HepG2 (cell line): ENCODE results near the gene ZSCAN4. TPM values are rescaled to one million over a fixed set of nuclear protein-coding genes. Genes with fewer than 3 reads are reported as not detected.

Source experiments
- AGO2 ChIP-seq: fragments of 200-400 bp; formaldehyde crosslinking; optimal IDR thresholded peaks from 2 replicates; pipeline ENCODE3; 2017; ENCODE audit warnings: mild to moderate bottlenecking, low read depth, low read length, moderate library complexity
- HNRNPLL ChIP-seq: fragments of 200-400 bp; formaldehyde crosslinking; IDR thresholded peaks from 2 replicates; pipeline ENCODE4 v1.6.1; 2017; ENCODE audit warnings: mild to moderate bottlenecking, low read depth, low read length; ENCODE audit not compliant: poor library complexity, severe bottlenecking
- HNRNPUL1 ChIP-seq: fragments of 200-400 bp; formaldehyde crosslinking; IDR thresholded peaks from 2 replicates; pipeline ENCODE4 v1.6.1; 2017; ENCODE audit warnings: low read depth, mild to moderate bottlenecking, low read length, moderate library complexity
- NBN ChIP-seq: fragments of 450-650 bp; conservative IDR thresholded peaks from 2 replicates; pipeline ENCODE4 v1.6.1; 2017
- NFKB2 ChIP-seq: sonication (generic); formaldehyde crosslinking; IDR thresholded peaks from 2 replicates; pipeline ENCODE4 v1.4.0; 2020; ENCODE audit warnings: missing genetic modification reagents, borderline replicate concordance
- PCBP1 ChIP-seq: fragments of 200-400 bp; formaldehyde crosslinking; IDR thresholded peaks from 2 replicates; pipeline ENCODE4 v1.6.1; 2017; ENCODE audit warnings: mild to moderate bottlenecking, low read depth, low read length, borderline replicate concordance
- SALL2 ChIP-seq: sonication (generic); formaldehyde crosslinking; IDR thresholded peaks from 2 replicates; pipeline ENCODE4 v1.8.1; 2023; ENCODE audit warnings: mild to moderate bottlenecking, missing genetic modification reagents, inconsistent platforms
- SMARCE1 ChIP-seq: fragments of 450-650 bp; IDR thresholded peaks from 2 replicates; pipeline ENCODE4 v1.6.1; 2017; ENCODE audit warnings: borderline replicate concordance
- ZBTB7A ChIP-seq: sonication (generic); formaldehyde crosslinking; IDR thresholded peaks from 2 replicates; pipeline ENCODE4 v1.8.0; 2022; ENCODE audit warnings: mild to moderate bottlenecking, missing genetic modification reagents
- ZFP90 ChIP-seq: sonication (generic); formaldehyde crosslinking; IDR thresholded peaks from 2 replicates; pipeline ENCODE4 v1.8.0; 2022; ENCODE audit warnings: missing genetic modification reagents, mild to moderate bottlenecking, inconsistent platforms, borderline replicate concordance
- ZSCAN12 ChIP-seq: sonication (generic); formaldehyde crosslinking; IDR thresholded peaks from 2 replicates; pipeline ENCODE4 v1.9.0; 2021; ENCODE audit warnings: mild to moderate bottlenecking, missing genetic modification reagents
- ZSCAN9 ChIP-seq: IDR thresholded peaks from 2 replicates; pipeline ENCODE4 v1.6.1; 2016; ENCODE audit warnings: borderline replicate concordance
- polyA plus RNA-seq, 8 experiments: library from polyadenylated mRNA; depleted of rRNA in 3 of 8; stranded (reverse) in 7 of 8; unstranded in 1 of 8; fragments of >200 nt; fragmentation: Illumina TruSeq in 4 of 8; extraction: Trizol in 4 of 8; gene quantifications; 2 replicates each; pipeline versions ENCODE4 v1.2.1 to v1.2.3, GENCODE V29; 2011 to 2016; ENCODE audit warnings: low read depth in 4 of 8, missing spikeins in 1 of 8, mixed read lengths in 1 of 8; ENCODE audit not compliant: insufficient read depth in 1 of 8
- total RNA-seq, 5 experiments: library from RNA; depleted of rRNA; stranded (reverse); fragments of >200 nt; fragmentation: Illumina TruSeq; extraction: Trizol; gene quantifications; 2 replicates each; pipeline ENCODE4 v1.2.3, GENCODE V29; 2016; ENCODE audit warnings: low read depth in 1 of 5
- TF ChIP-seq, protein P1 (sequence below): sonication (generic); formaldehyde crosslinking; IDR thresholded peaks from 2 replicates; pipeline ENCODE4 v1.4.0; 2020; ENCODE audit warnings: missing genetic modification reagents
- TF ChIP-seq, protein P2 (sequence below): sonication (generic); formaldehyde crosslinking; conservative IDR thresholded peaks from 2 replicates; pipeline ENCODE4 v1.8.1; 2023; ENCODE audit warnings: missing genetic modification reagents
- TF ChIP-seq, protein P3 (sequence below): sonication (generic); formaldehyde crosslinking; IDR thresholded peaks from 2 replicates; pipeline ENCODE4 v1.4.0; 2020; ENCODE audit warnings: mild to moderate bottlenecking, missing genetic modification reagents
- TF ChIP-seq, protein P4 (sequence below), 2 experiments: IDR thresholded peaks; 2 replicates each; pipeline ENCODE4 v1.6.1; 2011 to 2012; ENCODE audit warnings: low read length in 2 of 2, borderline replicate concordance in 1 of 2, low read depth in 1 of 2, mild to moderate bottlenecking in 1 of 2, moderate library complexity in 1 of 2
- TF ChIP-seq, protein P5 (sequence below), 2 experiments: sonication (generic) in 1 of 2; formaldehyde crosslinking in 1 of 2; IDR thresholded peaks; 2 replicates each; pipeline versions ENCODE4 v1.5.1 to v1.6.1; 2011 to 2020; ENCODE audit warnings: borderline replicate concordance in 1 of 2, low read depth in 1 of 2, low read length in 1 of 2, mild to moderate bottlenecking in 1 of 2, missing genetic modification reagents in 1 of 2, moderate library complexity in 1 of 2

The ZSCAN4 gene
- total and polyA plus RNA-seq, 2 of the 13 experiments (the other 11 are each of a cell fraction or from before 2014, with no cell fraction given) = 0.60 to 0.73 TPM

DNA sequence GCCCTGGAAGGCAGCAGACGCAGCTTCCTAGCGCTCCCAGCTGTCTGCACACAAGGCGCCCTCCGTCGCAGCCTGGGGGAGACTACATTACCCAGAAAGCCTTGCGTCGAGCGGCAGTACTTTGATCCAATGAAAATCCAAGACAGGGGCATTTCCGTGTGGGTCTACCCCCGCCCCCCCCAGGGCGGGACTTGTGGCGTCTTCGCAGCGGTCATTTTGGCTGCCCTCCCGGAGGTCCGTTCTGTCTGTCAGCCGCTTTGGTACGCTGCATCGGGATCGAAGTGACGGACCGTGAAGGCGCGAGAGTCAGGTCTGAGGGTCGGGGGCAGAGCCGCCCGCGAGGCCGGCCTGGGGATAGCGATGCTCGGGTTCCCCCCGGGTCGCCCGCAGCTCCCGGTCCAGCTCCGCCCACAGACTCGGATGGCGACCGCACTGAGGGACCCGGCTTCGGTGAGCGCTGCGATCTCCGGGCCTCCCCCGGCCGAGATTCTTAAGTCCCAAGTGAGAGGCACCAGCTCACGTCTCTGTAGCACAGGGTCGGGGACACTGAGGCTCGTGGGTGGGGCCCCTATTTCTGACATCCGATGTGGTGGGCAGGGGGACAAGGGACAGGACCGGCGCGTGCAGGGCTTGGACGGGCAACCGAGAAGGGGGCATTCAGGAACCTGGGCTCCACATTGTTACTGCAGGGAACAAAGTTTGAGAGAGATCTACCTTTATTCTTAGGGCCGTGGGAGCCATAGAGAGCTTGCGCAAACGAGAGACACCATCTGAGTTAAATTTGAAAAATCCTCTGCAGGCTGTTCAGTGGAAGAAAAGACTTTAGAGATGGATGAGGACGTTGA is 35.5 kb upstream of the ZSCAN4 start, which contains the start of gene ZNF211 (continued):
- TF ChIP-seq, protein P1, sequence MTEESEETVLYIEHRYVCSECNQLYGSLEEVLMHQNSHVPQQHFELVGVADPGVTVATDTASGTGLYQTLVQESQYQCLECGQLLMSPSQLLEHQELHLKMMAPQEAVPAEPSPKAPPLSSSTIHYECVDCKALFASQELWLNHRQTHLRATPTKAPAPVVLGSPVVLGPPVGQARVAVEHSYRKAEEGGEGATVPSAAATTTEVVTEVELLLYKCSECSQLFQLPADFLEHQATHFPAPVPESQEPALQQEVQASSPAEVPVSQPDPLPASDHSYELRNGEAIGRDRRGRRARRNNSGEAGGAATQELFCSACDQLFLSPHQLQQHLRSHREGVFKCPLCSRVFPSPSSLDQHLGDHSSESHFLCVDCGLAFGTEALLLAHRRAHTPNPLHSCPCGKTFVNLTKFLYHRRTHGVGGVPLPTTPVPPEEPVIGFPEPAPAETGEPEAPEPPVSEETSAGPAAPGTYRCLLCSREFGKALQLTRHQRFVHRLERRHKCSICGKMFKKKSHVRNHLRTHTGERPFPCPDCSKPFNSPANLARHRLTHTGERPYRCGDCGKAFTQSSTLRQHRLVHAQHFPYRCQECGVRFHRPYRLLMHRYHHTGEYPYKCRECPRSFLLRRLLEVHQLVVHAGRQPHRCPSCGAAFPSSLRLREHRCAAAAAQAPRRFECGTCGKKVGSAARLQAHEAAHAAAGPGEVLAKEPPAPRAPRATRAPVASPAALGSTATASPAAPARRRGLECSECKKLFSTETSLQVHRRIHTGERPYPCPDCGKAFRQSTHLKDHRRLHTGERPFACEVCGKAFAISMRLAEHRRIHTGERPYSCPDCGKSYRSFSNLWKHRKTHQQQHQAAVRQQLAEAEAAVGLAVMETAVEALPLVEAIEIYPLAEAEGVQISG (CRISPR knock-in tag) = peak; percentile 81
- no peak for TF ChIP-seq HNRNPUL1
- TF ChIP-seq, protein P2, sequence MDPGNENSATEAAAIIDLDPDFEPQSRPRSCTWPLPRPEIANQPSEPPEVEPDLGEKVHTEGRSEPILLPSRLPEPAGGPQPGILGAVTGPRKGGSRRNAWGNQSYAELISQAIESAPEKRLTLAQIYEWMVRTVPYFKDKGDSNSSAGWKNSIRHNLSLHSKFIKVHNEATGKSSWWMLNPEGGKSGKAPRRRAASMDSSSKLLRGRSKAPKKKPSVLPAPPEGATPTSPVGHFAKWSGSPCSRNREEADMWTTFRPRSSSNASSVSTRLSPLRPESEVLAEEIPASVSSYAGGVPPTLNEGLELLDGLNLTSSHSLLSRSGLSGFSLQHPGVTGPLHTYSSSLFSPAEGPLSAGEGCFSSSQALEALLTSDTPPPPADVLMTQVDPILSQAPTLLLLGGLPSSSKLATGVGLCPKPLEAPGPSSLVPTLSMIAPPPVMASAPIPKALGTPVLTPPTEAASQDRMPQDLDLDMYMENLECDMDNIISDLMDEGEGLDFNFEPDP (CRISPR knock-in tag) = no peak
- TF ChIP-seq, protein P3, sequence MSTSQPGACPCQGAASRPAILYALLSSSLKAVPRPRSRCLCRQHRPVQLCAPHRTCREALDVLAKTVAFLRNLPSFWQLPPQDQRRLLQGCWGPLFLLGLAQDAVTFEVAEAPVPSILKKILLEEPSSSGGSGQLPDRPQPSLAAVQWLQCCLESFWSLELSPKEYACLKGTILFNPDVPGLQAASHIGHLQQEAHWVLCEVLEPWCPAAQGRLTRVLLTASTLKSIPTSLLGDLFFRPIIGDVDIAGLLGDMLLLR (CRISPR knock-in tag) = no peak
- TF ChIP-seq HNRNPLL = peak; percentile 68
- TF ChIP-seq, protein P4, sequence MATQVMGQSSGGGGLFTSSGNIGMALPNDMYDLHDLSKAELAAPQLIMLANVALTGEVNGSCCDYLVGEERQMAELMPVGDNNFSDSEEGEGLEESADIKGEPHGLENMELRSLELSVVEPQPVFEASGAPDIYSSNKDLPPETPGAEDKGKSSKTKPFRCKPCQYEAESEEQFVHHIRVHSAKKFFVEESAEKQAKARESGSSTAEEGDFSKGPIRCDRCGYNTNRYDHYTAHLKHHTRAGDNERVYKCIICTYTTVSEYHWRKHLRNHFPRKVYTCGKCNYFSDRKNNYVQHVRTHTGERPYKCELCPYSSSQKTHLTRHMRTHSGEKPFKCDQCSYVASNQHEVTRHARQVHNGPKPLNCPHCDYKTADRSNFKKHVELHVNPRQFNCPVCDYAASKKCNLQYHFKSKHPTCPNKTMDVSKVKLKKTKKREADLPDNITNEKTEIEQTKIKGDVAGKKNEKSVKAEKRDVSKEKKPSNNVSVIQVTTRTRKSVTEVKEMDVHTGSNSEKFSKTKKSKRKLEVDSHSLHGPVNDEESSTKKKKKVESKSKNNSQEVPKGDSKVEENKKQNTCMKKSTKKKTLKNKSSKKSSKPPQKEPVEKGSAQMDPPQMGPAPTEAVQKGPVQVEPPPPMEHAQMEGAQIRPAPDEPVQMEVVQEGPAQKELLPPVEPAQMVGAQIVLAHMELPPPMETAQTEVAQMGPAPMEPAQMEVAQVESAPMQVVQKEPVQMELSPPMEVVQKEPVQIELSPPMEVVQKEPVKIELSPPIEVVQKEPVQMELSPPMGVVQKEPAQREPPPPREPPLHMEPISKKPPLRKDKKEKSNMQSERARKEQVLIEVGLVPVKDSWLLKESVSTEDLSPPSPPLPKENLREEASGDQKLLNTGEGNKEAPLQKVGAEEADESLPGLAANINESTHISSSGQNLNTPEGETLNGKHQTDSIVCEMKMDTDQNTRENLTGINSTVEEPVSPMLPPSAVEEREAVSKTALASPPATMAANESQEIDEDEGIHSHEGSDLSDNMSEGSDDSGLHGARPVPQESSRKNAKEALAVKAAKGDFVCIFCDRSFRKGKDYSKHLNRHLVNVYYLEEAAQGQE (IDR thresholded peaks at IDR 0.05; ENCODE audit: borderline replicate concordance in 1 of 2, low read depth in 1 of 2, low read length in 2 of 2) = no peak
- TF ChIP-seq ZSCAN12 (CRISPR knock-in tag) = no peak
- no peak for TF ChIP-seq ZBTB7A (CRISPR knock-in tag)
- TF ChIP-seq, protein P5, sequence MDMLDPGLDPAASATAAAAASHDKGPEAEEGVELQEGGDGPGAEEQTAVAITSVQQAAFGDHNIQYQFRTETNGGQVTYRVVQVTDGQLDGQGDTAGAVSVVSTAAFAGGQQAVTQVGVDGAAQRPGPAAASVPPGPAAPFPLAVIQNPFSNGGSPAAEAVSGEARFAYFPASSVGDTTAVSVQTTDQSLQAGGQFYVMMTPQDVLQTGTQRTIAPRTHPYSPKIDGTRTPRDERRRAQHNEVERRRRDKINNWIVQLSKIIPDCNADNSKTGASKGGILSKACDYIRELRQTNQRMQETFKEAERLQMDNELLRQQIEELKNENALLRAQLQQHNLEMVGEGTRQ (IDR thresholded peaks at IDR 0.05; ENCODE audit: low read depth, low read length) = no peak
- TF ChIP-seq, protein P5 (CRISPR knock-in tag; IDR thresholded peaks at IDR 0.05; ENCODE audit: borderline replicate concordance) = no peak
- no peak for TF ChIP-seq SMARCE1
- no peak for TF ChIP-seq ZFP90 (CRISPR knock-in tag)
- TF ChIP-seq AGO2 = peak; percentile 92
- TF ChIP-seq PCBP1 = 0 out of 2 replicates have a peak, but pooled peaks have one; percentile 41
- no peak for TF ChIP-seq NBN
- TF ChIP-seq NFKB2 = peak; percentile 41; the same call in 1 of the 2 replicates
- TF ChIP-seq SALL2 = no peak
- TF ChIP-seq ZSCAN9 = peak; percentile 88
